Choroid plexus epithelial cell (primary cell): ENCODE data around the gene SLC38A1.

ENCODE experiments used
- DNase-seq: peaks from one replicate; pipeline ENCODE4 v3.0.0-alpha.2; 2010; ENCODE audit warnings: low read depth
- H3K4me3 ChIP-seq: 2 replicates; pipeline ENCODE4 v1.5.1; 2011; ENCODE audit warnings: low read depth, mild to moderate bottlenecking, control low read depth, low read length, moderate library complexity
- CTCF ChIP-seq: conservative IDR thresholded peaks from 2 replicates; pipeline ENCODE4 v1.5.1; 2011; ENCODE audit warnings: low read depth, mild to moderate bottlenecking, control low read depth, inconsistent platforms, low read length, moderate library complexity

Gene SLC38A1

GRCh38 chr12:46221255-46222128 is 47.4 kb downstream of the SLC38A1 start:
- no peak for TF ChIP-seq CTCF
- H3K4me3 ChIP-seq = no peak overlapping the region
- DNase-seq = peak; percentile 74

- no peak for TF ChIP-seq CTCF
- DNase-seq = peak; percentile 81
- no peak overlapping the region for H3K4me3 ChIP-seq
Measured at GRCh38 chr12:46219877-46220655, 48.8 kb downstream of the SLC38A1 start.

- H3K4me3 ChIP-seq = no peak overlapping the region
- DNase-seq = no peak
- TF ChIP-seq CTCF = no peak
Measured at GRCh38 chr12:46219132-46219876, 49.5 kb downstream of the SLC38A1 start.

GRCh38 chr12:46218322-46219095 is 50.3 kb downstream of the SLC38A1 start:
- H3K4me3 ChIP-seq = no peak overlapping the region
- no peak for TF ChIP-seq CTCF
- no peak for DNase-seq

- H3K4me3 ChIP-seq = no peak overlapping the region
- no peak for TF ChIP-seq CTCF
- DNase-seq = no peak
Measured at GRCh38 chr12:46217541-46218321, 51.1 kb downstream of the SLC38A1 start.
